Stimulated activated CD4-positive, alpha-beta T cell treated with anti-CD3 and anti-CD28 coated beads, Interleukin-4, amount 100 ng/mL, for 1 hour (primary cell): ENCODE results near the gene WDR17.

Experiments
- DNase-seq: peaks from one replicate; pipeline ENCODE4 v3.0.0-alpha.2; 2020

WDR17 gene

DNA sequence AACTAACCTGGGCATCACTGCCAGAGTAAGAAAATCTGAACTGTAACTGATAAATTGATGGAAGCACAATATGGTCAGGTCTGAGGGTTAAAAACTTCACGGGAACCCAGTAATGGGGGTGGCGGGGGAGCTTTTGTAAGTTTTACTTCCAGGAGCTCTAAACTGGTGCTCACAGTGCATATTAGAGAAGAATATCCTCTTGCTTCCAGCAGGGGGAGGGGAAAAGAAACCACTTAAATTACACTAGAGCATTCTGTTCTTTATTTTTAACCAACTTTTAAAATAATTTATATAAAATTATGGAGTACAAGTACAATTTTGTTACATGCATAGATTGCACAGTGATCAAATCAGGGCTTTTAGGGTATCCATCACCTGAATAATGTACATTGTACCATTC, 33.7 kb downstream of the WDR17 start:
- no peak for DNase-seq

DNA sequence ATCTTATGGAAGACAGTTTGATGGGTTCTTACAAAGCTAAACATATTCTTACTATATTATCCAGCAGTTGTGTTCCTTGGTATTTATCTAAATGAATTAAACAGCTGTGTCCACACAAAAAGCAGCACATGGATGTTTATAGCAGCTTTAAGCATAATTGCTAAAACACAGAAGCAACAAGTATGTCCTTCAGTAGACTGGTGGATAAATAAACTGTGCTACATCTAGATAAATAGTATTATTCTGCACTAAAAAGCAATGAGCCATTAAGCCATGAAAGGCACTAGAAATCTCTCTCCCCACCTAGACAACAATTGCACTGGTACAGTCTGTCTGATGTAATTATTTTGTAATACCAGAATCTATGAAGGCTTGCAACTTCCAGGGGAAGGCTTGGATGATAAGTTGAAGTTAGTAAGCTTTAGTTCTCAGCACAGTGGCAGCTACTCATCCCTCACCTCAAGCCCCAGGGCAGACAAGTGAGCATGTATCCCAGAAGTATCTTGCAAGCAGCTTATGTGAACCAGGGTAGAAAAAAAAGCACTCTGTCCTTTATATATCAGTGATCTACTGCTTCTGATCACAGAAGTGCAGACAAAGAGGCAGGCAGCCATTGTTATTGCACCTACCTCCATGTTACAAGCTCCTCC, 36.9 kb downstream of the WDR17 start:
- no peak for DNase-seq

DNA sequence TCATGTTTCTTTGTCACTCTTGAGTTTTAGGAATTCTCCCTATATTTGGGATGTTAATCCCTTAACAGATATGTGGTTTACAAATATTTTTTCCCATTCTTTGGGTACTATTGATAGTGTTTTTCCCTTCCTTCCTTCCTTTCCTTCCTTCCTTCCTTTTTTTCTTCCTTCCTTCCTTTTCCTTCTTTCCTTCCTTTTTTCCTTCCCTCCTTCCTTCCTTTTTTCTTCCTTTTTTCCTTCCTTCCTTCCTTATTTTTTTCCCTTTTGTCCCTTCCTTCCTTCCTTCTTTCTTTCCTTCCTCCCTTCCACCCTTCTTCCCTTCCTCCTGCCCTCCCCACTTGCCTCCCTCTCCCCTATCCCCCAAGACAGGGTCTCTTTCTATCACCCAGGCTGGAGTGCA, 42.1 kb downstream of the WDR17 start:
- no peak for DNase-seq

DNA sequence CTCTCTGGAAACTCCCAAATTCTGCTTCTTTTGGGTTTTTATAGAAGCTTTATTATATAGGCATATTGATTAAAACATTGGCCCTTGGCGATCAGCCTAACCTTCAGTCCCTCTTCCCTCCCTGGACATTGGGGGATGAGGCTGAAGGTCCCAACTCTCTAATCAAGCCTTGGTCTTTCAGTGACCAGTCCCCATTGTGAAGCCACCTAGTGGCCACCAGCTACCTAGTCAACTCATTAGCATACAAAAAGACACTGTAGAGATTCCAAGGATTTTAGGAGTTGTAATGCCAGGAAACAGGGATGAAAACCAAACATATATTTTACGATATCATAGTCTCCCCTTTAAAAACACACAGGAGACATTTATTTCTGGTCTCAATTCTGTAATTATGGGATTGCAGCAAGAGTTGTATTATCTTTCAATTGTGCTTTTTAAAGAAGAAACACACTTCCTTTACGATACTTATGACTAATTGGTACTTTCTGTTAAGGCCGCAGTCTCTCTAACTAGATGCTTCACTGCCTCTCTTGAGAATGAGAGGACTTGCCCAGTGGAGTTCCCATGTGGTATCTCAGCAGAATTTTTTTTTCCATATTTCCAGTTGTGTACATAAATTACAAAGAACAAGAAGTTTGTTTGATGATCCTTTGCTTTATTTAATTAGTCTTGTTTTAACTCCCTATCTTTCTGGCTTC, 58.2 kb downstream of the WDR17 start:
- DNase-seq: no peak

DNA sequence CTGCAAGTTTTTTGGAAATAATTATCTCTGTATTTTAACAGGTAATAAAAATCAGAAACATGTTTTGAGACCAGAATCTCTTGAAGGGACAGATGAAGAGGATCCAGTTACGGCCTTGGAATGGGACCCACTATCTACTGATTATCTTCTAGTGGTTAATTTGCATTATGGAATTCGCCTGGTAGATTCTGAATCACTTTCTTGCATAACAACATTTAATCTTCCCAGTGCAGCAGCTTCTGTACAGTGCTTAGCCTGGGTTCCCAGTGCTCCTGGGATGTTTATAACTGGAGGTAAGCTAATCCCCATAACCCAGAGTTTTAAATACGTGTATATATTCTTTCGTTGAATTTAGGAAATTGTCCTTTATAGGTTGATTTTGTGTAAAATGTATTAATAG, 59.4 kb downstream of the WDR17 start:
- no peak for DNase-seq

DNA sequence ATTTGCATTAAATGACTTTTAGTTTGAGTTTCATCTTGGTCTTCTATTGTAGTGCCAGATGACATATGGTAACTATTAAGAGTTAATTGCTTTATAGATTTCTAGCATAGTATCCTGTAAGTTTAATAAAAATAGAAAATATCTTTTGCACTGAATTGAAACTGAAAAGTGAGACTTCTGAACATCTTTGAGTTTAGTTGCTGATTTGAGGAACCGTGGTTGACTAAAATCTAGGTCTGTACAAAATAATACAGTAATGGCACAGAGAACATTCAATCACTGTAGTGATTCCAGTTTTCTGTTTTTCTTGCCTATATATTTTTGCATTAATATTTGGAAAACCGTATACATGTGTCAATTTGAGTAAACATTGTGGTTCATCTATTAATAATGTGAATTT, 69.0 kb downstream of the WDR17 start:
- DNase-seq: no peak

DNA sequence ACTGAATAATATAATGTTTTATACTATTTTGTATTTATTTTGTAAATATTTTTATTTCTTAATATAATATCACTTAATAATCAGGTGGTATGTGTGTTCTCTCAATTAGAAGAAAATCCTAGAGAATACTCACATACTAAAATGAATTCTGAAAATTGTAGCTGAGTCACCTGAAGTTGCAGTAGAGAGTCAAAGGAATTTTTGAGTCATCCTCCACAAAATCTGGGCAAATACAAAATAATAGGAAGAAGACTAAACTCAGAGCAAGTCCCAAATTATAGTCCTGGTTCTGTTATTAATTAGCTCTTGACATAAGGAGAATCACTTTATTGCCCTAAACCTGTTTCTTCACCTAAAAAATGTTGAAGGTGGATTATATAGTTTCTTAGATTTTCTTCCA, 72.0 kb downstream of the WDR17 start:
- DNase-seq: no peak

DNA sequence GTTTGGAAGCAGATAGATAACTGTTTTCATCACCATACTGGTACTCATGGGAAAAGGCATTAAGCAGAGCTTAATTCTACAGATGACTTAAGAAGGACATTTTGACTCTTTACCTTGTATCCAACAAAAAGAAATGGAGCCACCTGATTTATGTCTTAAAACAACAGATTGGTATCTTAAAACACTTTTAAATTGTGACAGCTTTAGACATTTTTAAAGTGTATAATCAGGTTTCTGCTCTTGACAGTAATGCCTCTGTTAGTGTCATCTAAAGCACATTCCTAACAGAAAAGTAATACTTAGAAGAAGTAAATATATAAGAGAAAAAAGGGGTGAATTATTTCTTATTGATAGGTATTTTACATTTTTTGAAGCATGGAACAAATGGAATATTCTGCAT, 73.9 kb downstream of the WDR17 start:
- DNase-seq: no peak

DNA sequence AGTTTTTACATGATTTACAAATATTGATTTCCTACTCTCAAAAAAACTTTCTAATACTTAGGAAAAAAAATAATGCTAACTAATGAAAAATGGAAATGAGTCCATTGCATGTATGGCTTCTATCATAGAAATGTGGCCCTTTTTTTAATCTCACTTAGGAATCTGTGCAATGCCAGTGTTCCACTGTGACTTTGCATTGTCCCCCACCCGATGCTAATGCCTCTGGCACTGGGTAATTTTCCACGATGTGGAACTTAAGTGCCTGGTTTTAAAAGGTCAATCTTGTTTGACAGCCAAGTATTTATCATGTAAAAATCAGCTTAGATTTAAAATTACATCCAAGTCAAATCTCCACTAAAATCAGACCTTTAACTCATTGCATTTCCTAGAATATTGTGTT, 76.6 kb downstream of the WDR17 start:
- DNase-seq: no peak

DNA sequence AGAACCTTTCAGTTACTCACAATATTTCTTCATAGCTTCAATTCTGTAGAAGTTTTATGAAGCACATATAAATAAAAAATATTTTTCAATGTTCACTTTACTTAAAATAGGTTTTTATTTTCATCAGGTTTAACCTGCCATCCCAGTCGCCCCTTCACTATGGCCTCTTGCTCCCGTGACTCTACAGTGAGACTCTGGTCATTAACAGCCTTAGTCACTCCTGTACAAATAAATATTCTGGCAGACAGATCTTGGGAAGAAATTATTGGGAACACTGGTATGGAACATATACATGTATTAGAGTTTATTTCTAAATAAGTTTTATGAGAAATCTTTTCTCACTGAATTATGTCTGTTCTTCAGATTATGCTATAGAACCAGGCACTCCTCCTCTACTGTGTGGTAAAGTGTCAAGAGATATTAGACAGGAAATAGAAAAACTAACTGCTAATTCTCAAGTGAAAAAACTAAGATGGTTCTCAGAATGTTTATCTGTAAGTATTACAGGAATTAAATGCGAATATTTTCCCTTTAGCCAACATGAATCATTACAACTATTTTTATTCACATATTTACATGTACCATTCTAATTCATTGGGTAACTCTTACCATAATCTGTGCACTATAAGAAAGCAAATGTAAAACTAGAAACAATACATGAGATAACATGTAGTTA, 84.2 kb downstream of the WDR17 start:
- no peak for DNase-seq

DNA sequence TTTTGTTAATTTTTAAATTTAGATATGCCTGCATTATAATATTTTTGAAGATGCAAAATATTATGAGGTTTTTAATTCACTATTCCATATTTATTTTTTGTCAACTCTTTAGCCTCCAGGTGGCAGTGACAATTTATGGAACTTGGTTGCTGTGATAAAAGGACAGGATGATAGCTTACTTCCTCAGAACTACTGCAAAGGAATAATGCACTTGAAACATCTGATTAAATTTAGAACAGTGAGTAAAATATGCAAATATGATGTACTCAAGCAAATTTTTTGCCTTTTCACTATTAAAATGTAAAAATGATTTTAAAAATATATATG, 84.7 kb downstream of the WDR17 start:
- no peak for DNase-seq

DNA sequence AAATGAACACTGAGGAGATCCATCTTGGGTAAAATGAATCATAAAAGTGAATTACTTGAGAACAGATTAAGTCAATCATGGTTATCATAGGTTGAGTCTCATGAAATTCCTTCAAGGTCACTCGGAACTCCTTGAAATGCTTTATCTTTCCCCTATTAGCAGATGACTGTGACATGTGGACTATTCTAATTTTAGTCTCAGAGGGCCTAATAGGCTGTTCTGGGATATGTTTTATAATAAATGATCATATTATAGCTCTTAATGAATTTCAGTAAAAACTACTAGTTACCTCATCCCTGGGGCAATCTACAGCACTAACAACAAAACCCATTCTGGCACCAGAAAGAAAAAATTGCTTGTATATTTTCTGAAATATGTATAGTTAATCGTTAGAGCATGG, 85.1 kb downstream of the WDR17 start:
- DNase-seq: no peak

DNA sequence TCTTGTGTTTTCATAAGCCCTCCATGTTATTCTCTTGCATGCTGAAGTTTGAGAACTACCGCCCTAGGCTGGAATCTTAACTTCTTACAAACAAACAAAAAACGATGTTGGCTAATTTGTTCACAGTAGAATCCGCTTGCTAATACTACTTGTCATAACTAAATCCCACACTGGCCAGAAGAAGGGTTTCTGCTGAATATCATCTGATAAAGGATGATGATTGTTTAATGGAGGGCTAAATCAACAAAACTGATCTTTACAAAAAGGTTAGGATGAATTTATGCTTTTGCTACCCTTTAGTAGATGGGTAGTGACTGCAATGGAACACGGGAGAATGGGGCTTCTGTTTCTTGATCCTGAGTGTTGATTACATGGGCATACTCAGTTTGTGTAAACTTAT, 87.5 kb downstream of the WDR17 start:
- no peak for DNase-seq

DNA sequence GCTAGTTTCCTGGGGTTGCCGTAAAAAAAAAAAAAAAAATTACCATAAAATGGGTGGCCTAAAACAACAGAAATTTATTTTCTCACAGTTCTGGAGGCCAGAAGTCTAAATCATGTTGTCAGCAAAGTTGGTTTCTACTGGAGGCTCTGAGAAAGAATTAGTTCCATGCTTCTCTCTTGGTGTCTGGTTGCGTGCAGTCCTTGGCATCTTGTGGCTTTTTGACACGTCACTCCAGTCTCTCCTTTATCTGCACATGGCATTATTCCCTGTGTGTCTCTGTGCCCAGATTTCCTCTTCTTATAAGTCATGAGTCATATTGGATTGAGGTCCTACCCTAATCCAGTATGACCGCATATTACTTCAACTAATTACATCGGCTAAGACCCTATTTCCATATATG, 91.0 kb downstream of the WDR17 start:
- no peak for DNase-seq

DNA sequence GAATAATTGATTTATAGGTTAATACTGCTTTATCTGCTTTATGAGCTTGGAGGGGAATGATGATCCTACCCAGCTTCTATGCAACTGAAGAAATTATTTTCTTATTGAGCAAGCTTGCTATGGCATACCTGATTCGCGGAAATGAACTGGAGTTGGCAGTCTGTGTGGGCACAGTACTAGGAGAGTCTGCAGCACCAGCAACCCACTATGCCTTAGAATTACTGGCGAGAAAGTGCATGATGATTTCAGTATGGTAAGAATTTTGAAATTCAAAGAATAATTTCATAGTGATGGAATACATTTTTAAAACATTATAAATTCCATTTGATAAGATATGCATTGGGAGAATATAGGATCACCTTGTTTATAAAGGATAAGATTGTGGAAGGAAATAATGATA, 97.4 kb downstream of the WDR17 start:
- DNase-seq: no peak

DNA sequence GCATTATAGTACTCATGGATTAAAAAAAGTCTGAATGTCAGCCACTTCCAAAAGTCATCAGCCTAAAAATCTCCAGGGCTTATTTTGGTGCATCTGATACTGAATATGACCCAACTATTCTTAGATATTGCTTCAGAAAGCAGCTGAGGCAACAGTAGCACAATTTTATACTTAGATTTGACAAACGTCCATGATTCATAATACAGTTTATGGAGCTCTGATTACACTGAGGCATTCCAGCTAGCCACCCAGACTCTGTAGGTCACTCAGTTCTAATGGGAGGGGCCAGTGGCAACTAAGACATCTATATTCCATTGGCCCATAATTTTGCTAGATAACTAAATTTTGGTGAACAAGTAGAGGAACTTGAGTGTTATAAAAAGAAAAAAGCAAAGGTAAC, 119.4 kb downstream of the WDR17 start:
- DNase-seq: no peak

DNA sequence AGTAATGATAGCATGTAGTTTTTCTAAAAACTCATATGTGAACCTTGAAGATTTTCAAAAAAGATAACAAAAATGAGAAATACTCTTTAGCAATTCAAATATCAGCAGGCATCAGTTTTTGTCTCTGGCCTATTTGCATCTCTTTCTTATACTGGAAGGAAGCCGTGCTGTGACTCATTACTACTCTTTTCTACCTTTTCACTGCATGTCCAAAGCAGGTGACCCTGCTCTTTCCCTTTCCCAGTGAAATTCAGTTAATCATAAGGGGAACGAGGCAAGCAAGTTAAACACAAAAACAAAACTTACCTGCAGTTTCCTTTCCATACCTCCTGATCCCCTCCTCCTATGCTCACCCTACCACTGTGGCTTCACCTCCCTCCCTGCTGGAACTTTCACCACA, 120.4 kb downstream of the WDR17 start:
- DNase-seq: no peak

DNA sequence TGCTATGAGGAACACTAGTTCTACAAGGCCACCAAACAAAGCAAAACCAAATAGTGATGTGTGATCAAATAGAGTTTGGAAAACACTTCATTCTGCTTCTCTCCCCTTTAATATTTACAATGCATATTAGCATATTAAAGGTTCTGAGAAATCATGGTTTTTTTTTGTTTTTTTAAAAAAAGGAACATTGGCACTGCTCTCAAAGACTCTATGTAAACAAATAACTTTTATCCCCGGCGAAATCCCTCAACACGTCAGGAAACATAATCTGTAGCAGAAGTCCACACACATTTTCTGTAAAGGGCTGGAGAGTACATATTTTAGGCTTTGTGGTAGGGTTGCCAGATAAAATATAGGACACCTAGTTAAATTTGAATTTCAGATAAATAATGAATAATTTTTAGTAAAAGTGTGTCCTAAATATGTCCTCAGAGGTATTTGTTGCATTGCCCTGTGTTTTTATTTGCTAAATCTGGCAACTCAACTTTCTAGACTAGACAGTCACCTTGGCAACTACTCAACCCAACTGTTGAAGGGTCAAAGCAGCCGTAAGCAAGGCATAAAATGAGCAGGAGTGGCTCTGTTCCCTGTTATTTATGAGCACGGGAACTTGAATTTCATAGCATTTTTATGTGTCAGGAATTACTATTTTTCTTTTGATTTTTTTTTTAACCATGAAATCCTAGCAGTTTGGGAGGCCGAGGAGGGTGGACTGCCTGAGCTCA, 121.2 kb downstream of the WDR17 start:
- DNase-seq: no peak

DNA sequence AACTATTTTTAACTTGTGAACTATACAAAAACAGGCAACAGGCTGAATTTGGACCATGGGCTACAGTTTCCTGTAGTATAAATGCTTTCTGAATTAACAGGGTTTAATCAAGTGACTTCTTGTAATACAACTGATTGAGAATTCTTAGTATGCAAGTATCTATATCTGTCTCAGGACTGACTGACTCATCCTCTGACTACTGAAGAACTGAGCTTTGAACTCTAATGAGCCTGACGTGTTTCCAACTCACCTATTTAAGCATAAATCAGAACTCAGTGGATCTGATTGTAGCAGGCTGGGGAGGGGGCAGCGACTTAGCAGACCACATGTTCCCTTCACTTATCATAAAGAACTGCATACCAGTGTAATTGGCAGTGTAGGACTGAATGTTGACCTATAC, 122.0 kb downstream of the WDR17 start:
- DNase-seq: no peak

DNA sequence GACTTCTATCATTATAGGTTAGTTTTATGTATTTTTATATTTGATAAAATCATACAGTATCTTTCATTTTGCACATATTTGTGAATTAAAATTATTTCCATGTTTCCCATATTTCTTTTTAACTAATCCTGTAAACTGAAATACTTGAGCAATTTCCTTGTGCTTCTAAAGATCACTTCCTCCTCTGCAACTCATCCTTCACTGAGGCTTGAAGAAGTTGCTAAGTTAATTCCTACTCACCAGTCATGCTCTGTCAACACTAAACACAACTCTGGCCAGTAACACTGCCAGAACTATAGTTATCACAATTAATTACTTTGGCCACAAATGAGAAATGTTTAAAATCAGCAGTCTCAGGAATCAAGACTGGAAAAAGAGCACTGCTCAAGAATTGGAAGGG, 123.0 kb downstream of the WDR17 start:
- no peak for DNase-seq

DNA sequence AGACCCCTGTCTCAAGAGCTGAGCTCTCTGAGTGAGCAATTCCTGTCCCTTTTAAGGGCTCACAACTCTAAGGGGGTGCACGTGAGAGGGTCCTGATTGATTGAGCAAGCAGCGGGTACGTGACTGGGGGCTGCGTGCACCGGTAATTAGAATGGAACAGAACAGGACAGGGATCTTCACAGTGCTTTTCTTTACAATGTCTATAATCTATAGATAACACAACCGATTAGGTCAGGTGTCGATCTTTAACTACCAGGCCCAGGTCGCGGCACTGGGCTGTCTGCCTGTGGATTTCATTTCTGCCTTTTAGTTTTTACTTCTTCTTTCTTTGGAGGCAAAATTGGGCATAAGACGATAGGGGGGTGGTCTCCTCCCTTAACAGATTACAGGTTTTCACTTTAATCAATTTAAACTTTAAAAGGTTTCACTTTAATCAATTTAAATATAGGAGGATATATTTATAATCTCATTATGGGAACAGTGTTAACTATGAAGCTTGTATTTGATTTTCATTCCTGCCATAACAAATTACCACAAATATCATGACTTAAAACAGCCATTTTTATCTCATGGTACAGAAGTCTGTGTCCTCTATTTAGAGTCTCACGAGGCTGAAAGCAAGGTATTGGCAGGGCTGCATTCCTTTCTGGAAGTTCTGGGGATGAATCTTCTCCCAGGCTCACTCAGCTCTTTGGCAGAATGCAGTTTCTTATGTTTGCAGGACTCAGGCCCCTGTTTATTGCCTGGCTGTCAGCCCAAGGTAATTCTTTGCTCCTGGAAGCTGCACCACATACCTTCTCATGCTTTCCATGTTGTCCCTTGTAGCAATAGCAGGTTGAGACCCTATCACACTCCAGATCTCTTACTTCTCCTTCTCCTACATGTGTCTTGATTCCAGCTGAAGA, 124.5 kb downstream of the WDR17 start:
- no peak for DNase-seq

DNA sequence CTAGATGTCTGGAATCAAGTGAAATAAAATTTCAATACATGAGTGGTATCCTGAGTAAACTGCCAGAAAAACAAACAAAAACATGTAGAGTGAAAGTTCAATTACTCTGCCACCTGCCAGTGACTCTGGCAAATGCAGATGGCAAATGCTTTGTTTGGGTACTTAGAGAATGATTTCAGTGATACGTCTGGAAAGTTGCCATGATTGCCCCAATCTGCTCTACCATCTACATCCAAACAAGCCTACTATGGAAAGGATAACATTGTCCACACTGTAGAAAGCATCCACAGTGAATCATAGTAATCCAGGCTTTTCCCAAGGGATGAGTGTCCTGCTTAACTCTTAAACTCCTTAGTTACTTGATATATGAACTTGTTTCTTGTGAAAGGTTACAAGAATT, 126.3 kb downstream of the WDR17 start:
- DNase-seq: no peak

DNA sequence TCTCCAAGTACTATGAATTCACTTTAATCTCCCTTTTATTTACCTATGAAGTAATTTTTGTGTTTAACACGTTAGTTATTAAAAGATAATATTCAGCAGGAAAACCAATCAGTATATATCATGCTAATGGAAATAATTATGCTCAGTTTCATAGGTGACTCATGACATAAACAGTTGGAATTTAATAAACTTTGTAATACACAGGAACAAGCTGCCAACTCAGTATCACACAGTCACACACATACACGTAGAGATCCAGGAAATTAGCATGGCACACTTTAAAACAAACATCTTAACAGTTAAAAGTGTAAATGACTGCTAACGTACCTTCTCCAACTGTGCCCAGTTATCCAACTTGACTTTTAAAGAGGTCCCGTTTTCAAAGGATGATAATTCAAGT, 127.5 kb downstream of the WDR17 start:
- DNase-seq: no peak
